Glomerular endothelial cell (primary cell): Measurements from ENCODE around the gene INF2. TPM values are rescaled to one million over a fixed set of nuclear protein-coding genes. Genes with fewer than 3 reads are reported as not detected.

Source experiments
- DNase-seq: peaks from one replicate; pipeline ENCODE4 v3.0.0-alpha.2; 2011; ENCODE audit warnings: low read depth, low spot score; ENCODE audit errors: extremely low read depth
- total RNA-seq: library from RNA; depleted of rRNA; stranded (reverse); fragments of >200 nt; gene quantifications from 2 replicates; pipeline ENCODE4 v1.2.3, GENCODE V29; 2015

The INF2 gene
- total RNA-seq, 1 donor from 2014 or later: 140 TPM

DNA sequence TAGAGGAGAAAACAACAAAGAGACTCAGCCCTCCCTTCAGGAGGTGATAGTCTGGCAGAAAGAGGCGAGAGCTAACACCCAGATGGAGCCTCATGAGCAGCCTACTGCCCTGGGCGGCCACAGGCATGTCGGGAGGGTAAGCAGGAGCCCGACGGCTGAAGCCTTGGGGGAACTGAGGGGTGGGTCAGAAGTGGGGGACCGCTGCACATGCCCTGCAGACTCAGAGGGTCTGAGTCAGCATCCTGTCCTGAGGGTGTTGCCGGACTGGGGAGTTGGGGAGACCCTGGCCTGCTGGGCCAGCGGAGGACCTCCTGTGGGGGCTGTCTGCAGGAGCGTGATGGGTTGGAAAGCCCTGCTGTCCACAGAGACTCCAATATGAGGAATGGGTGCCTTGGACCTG is 15.9 kb upstream of the INF2 start:
- DNase-seq: no peak

DNA sequence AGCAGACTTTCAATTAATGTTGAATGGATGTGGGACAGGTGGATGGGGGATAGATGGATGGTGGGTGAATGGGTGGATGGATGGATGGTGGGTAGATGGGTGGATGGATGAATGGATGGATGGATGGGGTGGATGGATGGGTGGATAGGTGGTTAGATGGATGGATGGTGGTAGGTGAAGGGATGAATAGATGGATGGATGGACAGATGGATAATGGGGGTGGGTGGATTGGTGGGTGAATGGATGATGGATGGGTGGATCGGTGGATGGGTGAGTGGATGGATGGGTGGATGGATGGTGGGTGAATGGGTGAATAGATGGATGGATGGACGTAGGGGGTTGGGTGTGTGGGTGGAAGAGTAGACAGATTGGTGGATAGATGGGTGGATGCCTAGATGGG is 14.0 kb upstream of the INF2 start:
- no peak for DNase-seq

DNA sequence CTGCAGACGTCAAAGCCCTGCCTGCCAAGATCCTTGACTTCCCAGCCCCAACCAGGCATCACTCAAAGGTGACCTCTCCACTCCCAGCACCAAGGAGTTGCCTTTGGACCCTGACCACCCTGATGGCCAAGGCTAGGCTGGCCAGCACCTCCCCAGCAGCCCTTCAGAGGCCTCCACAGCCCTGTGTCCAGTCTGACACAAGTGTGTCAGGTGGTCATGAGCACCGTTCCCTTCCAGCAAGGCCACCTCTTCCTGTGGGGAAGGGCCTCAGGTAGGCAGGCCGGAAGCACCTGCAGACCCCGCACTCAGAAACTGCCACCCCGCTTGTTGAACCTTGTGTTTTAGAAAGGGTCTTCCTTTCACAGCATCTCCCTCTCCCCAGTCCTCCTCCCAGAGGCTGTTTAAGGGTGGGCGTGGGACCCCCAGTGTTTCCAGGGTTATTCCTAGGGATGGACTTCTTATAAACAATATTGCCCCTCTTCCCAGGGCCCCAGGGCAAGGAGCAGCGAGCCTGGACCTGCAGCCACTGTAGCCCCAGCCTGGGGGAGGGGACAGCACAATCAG is 13.2 kb upstream of the INF2 start:
- no peak for DNase-seq

DNA sequence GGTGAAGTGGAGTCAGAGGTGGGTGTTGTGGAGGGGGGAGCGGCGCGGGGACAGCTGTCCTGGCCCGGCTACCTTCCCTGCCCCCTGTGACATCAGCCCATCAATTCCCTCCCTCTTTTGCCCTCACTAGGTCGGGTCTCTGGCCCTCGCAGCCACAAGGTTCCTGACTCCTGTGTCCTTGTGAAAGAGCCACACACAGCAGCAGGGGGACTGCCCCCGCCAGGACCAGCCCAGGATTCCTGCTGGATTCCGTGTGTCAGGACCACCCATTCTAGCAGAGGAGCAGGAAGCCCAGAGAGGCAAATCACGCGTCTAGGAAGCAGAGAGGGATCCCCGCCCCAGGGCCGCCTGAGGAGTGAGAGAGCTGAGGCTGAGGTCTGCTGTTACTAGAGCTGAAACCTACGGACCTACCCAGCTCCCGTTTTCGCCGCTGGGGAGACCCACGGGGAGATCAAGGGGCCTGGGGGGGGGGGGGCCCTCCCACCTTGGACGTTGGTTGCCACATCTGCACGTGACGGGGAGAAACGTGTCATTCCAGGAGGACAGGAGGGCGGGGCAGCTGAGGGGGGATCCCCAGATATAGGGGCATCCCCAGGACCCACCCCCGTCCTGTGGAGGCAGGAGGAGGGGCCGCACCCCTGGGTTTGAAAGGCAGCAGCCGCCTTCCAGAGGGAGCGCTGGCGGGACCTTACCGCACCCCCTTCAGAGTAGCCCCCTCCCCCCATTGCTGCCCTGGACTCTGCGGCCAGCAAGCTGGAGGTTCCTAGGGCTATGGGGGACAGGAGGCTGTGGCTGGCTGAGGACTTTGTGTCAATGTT is 12.5 kb upstream of the INF2 start:
- no peak for DNase-seq

DNA sequence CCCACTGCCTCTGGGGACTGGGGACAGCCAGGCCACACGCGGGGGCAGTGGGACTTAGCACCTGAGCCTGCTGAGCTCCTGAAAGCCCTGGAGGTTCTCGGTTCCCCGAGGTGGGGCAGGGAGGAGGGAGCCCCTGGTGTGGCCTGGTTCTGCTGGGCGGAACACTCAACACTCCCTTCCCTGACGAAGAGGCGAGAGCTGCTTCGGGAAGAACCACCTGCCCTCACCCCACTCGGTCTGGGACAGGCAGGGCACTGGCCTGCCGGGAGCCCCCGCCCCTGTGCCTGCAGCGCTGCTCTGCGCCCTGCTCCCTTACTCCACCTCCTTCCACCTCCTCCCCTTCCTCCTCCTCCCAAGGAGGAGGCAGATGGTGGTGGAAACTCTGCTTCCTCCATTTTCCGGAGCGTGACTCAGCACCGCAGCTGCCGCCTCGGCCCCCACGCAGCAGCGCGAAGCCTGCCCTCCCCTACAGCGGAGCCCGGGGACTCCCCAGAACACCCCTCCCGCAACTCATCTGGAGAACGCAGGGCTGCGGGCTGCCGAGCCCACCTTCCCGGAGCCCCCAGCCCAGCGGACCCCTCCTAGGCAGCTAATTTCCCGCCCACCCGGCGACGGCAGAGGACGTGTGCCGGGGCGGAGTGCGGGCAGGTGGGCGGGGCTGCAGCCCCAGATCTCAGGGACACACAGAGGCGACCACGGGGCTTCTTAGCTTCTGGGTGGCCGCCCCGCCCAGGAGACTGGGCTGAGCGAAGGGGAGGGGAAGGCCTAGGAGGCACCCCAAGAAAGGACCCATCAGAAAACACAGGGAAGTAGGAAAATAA is 11.7 kb upstream of the INF2 start:
- DNase-seq: no peak

DNA sequence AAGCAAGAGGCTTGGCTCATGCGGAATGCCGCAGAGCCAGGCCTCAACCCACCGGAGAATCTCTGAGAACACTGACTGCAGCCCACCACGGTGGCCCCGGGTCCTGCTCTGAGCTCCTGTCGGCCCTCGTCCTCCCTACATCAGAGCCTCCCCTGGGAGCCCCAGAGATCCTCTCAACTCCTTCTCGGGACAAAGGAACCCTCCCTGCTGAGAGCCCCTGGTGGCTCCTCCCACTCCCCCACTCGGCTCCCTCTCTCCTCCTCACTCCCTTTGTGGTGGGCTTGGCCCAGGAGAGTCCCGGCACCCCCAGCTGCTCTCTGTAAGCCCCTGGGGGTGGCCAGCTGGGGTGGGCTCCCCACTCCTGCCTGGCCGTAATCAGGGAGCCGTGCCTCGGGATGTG is 11.1 kb upstream of the INF2 start:
- no peak for DNase-seq

DNA sequence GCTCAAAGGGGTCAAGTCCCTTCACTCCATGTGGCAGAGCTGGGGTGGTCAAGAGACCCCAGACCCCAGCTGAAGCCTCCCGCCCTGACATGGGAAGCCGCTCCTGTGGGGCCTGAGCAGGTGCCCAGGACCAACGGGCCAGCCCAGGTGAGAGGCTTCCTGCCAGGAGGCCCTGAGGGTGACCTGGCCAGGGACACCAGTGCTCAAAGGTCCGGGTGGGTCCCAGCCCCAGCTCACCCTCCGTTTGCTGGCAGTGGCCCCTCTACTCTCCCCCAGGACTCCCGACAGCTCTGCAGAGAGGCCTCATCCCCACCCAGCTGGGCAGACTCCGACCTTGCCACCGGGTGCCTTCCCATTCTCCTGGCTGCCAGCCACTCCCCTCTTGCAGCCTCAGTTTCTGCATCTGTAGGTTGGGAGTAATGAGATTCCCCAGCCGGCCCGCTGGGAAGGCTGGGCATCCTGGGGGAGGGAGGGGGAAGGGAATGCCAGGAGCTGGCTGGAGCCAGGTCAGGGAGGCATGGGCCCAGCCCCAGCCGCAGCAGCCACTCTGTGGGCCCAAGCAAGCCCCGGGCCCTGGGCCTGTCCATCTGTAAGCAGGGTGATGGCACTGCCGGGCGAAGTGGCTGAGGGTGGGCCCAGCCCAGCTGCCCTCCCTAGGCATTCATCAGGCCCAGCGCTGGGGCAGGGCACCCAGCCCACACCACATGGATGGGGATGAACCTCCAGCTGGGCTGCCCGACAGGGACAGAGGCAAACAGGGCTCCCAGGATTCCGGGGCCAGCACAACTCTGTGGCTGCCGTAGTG is 10.3 kb upstream of the INF2 start:
- DNase-seq: no peak

DNA sequence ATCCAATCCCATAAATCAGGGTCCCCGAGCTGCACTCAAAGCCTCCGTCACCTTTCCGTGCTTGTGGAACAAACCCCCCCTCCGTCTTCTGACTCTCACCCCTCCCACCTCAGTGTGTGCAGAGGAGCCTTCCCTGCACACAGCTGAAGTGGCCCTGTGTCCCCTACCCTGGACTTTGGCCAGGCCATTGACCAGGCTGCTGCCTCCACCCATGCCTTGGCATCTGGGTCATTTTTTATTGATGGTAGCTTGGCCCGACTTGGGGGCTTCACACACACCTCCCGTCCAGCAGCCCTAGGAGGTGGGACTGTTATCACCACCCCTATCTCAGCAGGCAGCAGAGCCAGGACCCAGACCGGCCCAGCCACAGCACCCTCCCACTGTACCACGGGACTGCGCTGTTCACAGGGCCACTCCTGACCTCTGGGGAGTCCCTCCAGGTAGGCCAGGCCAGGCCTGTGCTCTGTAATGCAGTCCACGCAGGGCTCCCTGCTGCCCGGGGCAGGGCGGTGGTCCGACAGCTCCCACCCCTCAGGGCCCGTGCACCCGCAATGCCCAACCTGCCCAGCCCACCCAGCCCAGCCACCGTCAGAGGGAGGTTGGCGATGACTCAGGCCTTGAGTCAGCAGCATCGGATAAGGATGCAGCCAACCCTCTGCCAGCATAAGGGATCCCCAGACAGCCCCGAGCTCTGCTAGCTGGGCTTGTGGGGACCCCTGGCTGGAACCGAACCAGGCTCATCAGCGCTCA is 9.2 kb upstream of the INF2 start:
- DNase-seq: no peak

DNA sequence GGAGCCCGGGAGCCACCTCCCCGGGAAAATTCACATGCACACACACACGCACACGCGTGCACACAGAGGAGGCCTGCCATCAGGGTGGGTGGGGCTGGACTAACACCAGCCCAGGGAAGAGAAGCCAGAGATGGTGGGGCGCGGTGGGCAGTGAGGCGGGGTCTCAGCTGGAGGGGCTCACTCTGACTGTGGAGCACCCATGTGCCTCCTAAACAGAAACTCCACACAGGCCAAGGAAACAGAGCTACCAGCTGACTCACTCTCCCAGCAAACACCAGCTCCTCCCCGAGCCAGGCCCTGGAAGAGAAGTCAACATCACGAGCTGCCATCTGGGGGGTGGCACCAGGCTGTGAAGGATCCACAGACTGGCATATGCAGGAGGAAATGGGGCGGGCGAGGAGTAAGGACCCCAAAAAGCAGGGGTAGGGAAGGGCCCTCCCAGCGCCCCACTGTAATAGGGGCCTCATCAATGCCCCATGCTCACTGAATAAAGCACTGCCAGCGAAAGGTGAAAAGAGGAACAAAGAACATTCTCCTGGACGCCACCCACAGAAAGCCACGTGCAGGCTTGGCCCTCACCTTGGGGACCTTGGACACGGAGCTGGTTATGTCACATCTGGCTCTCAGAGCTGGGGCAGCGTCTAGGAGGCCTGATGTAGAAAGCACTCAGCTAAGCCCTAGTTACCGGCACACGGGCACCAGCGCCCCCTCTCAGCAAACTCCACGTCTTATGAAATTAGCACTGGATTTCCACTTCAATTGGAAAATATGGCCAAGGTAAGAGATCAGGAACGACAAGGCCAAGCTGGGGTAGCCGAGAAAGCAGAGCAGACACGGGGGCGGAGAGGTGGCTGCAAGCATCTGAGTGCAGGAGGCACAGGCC is 8.4 kb upstream of the INF2 start:
- DNase-seq: no peak

DNA sequence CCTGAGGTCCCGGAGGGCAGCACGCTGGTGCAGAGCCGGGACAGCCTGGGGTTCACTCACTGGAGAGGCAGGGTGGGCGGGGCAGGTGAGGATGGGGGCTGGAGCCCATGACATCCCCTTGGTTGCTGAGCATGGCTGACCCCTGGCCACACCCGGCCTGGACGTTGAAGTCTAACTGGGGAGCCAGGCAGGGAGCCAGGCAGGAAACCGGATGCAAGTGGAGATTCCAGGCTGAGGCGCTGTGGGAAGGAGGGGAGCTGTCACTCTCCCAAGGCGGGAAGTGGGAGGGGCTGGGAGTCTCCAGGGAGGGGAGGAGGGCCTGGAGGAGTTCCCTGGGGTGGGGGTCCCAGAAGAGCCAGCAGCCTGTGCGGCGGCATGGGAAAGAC is 7.7 kb upstream of the INF2 start:
- no peak for DNase-seq

DNA sequence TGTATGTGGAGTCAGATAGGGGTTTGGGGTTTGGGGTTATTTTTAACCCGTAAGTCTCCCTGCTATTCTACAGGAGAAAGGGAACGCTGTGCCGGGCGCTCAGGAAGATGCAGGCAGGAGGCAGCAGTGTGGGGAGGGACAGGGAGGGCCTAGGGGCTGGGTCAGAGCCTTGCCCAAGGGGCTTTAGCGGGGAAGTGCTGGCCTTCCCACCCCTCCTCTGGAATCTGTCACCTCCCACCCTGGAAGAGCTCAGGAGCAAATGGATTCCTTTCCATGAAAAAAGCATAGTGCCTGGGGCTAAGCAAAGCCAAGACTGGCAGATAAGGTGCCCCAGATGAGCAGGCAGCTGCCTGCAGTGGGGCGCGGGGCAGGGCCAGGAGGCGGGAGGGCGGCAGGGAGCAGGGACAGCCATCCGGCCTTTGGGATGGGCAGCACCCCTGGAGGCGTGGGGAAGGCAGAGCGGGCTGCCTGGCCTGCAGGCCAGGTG is 7.3 kb upstream of the INF2 start:
- no peak for DNase-seq

DNA sequence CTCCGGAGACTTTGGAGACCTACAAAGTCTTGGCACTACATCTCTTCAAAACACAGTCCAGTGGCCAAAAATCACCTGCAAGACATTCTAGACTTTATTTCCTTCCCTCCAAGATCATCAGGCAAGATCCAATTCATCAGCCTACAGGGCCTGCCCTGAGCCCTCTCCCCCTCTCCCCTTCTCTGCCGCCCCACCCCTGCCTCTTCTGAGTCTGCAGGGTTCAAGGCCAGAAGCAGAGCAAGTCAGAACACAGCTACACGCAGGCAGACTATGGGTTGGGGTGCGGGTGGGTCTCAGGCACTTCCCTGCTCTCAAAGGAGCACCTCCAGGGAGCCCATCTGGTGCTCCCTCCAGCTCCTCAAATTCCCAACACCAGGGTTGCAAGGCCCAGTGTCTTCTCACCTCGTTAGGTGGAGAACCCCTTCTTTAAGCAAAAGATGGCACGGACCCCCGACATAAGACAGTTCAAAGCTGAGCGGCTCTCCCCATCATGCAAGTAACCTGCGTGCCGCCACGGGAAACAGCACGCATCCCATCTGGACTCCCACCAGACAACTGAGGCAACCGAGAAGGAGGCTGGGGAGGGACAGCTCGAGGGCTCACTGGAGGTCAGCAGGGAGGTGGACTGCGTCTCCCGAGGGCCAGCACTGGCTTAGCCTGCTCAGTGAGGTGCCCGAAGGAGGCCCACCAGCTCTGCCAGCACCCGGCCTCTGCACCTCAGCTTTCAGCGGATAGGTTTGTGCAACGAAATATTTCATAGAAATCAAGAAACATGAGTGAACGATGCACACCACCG is 5.6 kb upstream of the INF2 start:
- DNase-seq: no peak

DNA sequence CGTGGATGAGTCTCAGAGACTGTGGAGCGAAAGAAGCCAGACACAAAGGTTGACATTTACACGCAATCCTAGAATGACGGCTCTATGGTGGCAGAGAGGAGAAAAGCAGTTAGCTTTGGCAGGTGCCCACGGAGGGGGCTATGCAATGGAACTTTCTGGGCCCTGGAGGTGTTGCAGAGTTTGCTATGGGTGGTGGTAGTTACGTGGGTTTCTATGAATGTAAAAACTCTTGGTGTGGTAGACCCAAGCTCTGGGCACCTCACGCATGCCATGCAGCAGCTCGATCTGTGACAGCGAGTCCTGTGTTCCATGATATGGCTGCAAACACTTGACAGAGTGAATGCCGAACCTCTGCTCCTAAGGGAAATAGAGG is 5.0 kb upstream of the INF2 start:
- no peak for DNase-seq

DNA sequence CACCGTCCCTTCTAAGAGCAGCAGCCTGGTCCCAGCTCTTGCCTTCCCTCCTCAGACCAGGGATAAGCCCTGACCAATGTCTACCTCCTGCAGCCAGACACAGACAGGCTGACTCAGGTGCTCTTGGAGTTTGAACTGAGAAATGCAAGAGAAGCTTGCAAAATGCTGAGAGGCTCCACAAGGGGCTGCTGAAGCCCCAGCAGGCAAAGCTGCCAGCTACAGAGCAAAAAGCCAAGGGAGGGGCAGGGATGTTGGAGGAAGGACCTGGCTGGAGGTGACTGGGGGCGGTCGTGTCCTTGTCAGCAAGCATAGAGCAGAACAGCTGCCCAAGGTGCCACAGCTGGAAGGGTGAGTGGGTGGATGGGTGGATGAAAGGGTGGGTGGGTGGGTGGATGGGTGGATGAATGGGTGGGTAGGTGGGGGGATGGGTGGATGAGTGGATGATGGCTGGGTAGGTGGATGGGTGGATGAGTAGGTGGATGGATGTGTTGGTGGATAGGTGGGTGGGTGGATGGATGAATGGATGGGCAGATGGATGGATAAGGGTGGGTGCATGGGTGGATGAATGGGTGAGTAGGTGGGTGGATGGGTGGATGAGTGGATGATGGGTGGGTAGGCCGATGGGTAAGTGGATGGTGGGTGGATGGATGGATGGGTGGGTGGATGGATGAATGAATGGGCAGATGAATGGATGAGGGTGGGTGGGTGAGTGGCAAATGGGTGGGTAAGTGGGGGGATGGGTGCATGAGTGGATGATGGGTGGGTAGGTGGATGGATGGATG is 4.0 kb upstream of the INF2 start:
- DNase-seq: no peak

DNA sequence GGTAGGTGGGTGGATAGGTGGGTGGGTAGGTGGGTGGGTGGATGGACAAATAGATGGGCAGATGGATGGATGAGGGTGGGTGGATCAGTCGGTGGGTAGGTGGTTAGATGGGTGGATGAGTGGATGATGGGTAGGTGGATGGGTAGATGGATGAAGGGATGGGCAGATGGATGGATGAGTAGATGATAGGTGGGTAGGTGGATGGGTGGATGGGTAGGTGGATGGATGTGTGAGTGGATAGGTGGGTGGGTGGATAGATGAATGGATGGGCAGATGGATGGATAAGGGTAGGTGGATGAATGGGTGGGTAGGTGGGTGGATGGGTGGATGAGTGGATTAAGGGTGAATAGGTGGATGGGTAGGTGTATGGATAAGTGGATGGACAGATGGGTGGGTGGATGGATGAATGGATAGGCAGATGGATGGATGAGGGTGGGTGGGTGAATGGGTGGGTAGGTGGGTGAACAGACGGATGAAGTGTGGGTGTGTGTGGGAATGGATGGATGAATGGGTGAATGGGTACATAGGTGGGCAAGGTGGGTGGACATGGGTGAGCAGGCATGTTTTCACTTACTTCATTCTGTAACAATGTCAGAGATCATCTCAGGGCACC is 3.3 kb upstream of the INF2 start:
- no peak for DNase-seq

DNA sequence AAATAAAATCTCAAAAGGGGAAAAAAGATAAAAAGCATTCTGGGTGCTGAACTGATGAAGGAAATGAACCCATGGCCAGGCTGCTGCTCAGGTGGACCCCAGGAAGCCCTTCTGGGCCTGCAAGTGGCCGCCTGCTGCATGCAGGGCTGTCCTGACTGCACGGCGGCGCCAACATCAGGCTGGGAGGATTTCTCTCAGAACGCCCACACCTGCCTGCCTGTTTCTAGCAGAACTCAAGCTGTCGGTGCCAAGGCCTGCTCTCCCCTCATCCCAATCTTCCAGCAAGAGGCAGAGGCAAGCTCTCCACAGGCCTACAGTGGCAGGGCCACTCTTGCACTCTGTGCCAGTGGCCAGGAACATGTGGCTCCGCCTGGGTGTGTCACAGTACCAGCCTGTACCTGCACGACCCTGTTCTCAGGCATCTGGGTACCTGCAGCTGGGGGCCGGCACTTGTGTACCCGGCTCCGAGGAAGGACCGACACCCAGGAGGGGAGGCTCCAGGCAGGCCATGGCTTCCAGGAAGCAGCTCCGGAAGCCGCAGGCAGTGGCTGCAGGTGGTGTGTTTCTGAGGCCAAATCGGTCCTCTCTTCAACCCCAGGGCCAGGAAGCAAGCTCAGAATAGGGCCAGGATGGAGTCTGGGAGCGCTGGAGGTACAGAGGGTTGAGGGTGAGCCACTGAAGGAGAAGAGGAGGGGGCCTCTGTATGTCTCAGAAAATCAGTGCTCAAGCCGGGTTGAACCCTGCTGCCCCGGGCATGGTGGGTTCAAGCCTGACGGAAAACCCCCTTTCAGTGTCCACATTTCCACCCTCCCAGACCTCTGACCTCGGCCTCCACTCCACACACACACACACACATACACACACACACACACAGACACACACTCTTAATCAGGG is 2.5 kb upstream of the INF2 start:
- DNase-seq: no peak
